BE2C (cell line): ENCODE data around the gene FFAR2.
"Not testable (repeated sequence)": the region's sequence is repeated elsewhere in the genome, so short reads cannot be mapped to it uniquely, and the experiment has no call there.

Source experiments
- DNase-seq: peaks from one replicate; pipeline ENCODE4 v3.0.0-alpha.2; 2020
- H3K27me3 ChIP-seq: fragments of 250-450 bp; sonication (Bioruptor Pico); 2 replicates; pipeline ENCODE4 v1.5.1; 2020; ENCODE audit warnings: mild to moderate bottlenecking
- H3K36me3 ChIP-seq: fragments of 250-450 bp; sonication (Bioruptor Pico); 2 replicates; pipeline ENCODE4 v1.5.1; 2020; ENCODE audit warnings: mild to moderate bottlenecking
- H3K4me1 ChIP-seq: fragments of 250-450 bp; sonication (Bioruptor Pico); 2 replicates; pipeline ENCODE4 v1.5.1; 2020
- H3K4me3 ChIP-seq: 2 replicates; pipeline ENCODE4 v1.5.1; 2011; ENCODE audit warnings: low read depth, low read length
- H3K9me3 ChIP-seq: fragments of 250-450 bp; sonication (Bioruptor Pico); 2 replicates; pipeline ENCODE4 v1.5.1; 2020
- CTCF ChIP-seq: IDR thresholded peaks from 2 replicates; pipeline ENCODE4 v1.5.1; 2012; ENCODE audit warnings: mild to moderate bottlenecking, low read depth, low read length

Gene FFAR2

GRCh38 chr19:35419805-35420204, 28.3 kb upstream of the FFAR2 start:
- H3K9me3 ChIP-seq: no peaks in the 10 kb centered on the region
- DNase-seq: no peak
- TF ChIP-seq CTCF: no peak
- no peaks in the 10 kb centered on the region; the same call in 1 of the 2 replicates for H3K4me1 ChIP-seq
- H3K36me3 ChIP-seq: no peaks in the 10 kb centered on the region
- H3K27me3 ChIP-seq: no peaks in the 10 kb centered on the region
- no peak overlapping the region for H3K4me3 ChIP-seq

- Histone ChIP-seq H3K4me1 (no peaks in the 10 kb centered on the region; the same call in 1 of the 2 replicates), H3K4me3 (no peak overlapping the region), H3K9me3 (no peaks in the 10 kb centered on the region), H3K27me3 (no peaks in the 10 kb centered on the region), H3K36me3 (no peaks in the 10 kb centered on the region)
- DNase-seq: peak; percentile 43
- no peak for TF ChIP-seq CTCF
These were observed 26.7 kb upstream of the FFAR2 start for GRCh38 chr19:35421362-35421761.

GRCh38 chr19:35423406-35423805, 24.7 kb upstream of the FFAR2 start:
- not testable (repeated sequence) for H3K9me3 ChIP-seq, H3K4me1 ChIP-seq, H3K27me3 ChIP-seq, H3K4me3 ChIP-seq, DNase-seq, H3K36me3 ChIP-seq

- Histone ChIP-seq H3K9me3 (no peaks in the 10 kb centered on the region), H3K36me3 (no peaks in the 10 kb centered on the region), H3K4me3 (no peak overlapping the region), H3K4me1 (no peaks in the 10 kb centered on the region; the same call in 1 of the 2 replicates), H3K27me3 (no peaks in the 10 kb centered on the region)
- no peak for DNase-seq
- no peak for TF ChIP-seq CTCF
These were observed 22.4 kb upstream of the FFAR2 start for GRCh38 chr19:35425682-35426081.

GRCh38 chr19:35427187-35427586, 20.9 kb upstream of the FFAR2 start:
- DNase-seq: no peak
- no peaks in the 10 kb centered on the region for H3K27me3 ChIP-seq
- H3K9me3 ChIP-seq: no peaks in the 10 kb centered on the region
- no peak overlapping the region for H3K4me3 ChIP-seq
- no peaks in the 10 kb centered on the region for H3K36me3 ChIP-seq
- TF ChIP-seq CTCF: no peak
- no peaks in the 10 kb centered on the region for H3K4me1 ChIP-seq

GRCh38 chr19:35429698-35430408, 18.2 kb upstream of the FFAR2 start:
- no peaks in the 10 kb centered on the region for H3K27me3 ChIP-seq
- peaks cover 6% of the 10 kb centered on the region; the same call in 1 of the 2 replicates for H3K4me1 ChIP-seq
- H3K4me3 ChIP-seq: no peak overlapping the region
- DNase-seq: no peak
- H3K9me3 ChIP-seq: no peaks in the 10 kb centered on the region
- no peaks in the 10 kb centered on the region for H3K36me3 ChIP-seq
- no peak for TF ChIP-seq CTCF
